Keratinocyte (primary cell): ENCODE data around the gene CMTM7. TPM values are rescaled to one million over a fixed set of nuclear protein-coding genes. Genes with fewer than 3 reads are reported as not detected.

Experiments
- DNase-seq: peaks from one replicate; pipeline ENCODE4 v3.0.0-alpha.2; 2011; ENCODE audit warnings: low read depth, missing footprints, low spot score
- FAIRE-seq: peaks from 2 replicates; lab custom pipeline; 2011; peaks lifted over from hg19 to GRCh38; lab: Jason Lieb, UNC
- H2AFZ ChIP-seq: 2 replicates; pipeline ENCODE4 v1.6.0; 2012; ENCODE audit warnings: low read length, control low read depth, inconsistent platforms; ENCODE audit not compliant: control insufficient read depth
- H3K27ac ChIP-seq: 2 replicates; pipeline ENCODE4 v1.5.1; 2011; ENCODE audit warnings: low read length; ENCODE audit not compliant: control insufficient read depth, insufficient read depth
- H3K27me3 ChIP-seq: 3 replicates; pipeline ENCODE4 v1.6.0; 2011; ENCODE audit warnings: low read length; ENCODE audit not compliant: control insufficient read depth, insufficient read depth; ENCODE audit errors: extremely low read depth
- H3K36me3 ChIP-seq, 2 experiments: 2 replicates in 1 of 2; 3 replicates in 1 of 2; pipeline ENCODE4 v1.5.1; 2011; ENCODE audit warnings: low read length in 2 of 2, mild to moderate bottlenecking in 1 of 2; ENCODE audit not compliant: control insufficient read depth in 2 of 2, insufficient read depth in 2 of 2; ENCODE audit errors: extremely low read depth in 1 of 2
- H3K4me1 ChIP-seq: 3 replicates; pipeline ENCODE4 v1.5.1; 2011; ENCODE audit warnings: low read length; ENCODE audit not compliant: control insufficient read depth, insufficient read depth; ENCODE audit errors: extremely low read depth
- H3K4me2 ChIP-seq: 3 replicates; pipeline ENCODE4 v1.6.0; 2011; ENCODE audit warnings: low read depth, low read length; ENCODE audit not compliant: control insufficient read depth, insufficient read depth; ENCODE audit errors: extremely low read depth
- H3K4me3 ChIP-seq, 3 experiments: fragments of 200-600 bp in 1 of 3; sonication (generic) in 1 of 3; 2 replicates in 2 of 3; 3 replicates in 1 of 3; pipeline ENCODE4 v1.5.1; 2011 to 2016; ENCODE audit warnings: low read length in 3 of 3, mild to moderate bottlenecking in 3 of 3, control low read depth in 2 of 3, inconsistent platforms in 1 of 3, low read depth in 1 of 3, mixed read lengths in 1 of 3, mixed run types in 1 of 3, moderate library complexity in 1 of 3; ENCODE audit not compliant: control insufficient read depth in 2 of 3, insufficient read depth in 2 of 3; ENCODE audit errors: extremely low read depth in 1 of 3
- H3K79me2 ChIP-seq: 2 replicates; pipeline ENCODE4 v1.6.0; 2012; ENCODE audit warnings: low read length; ENCODE audit not compliant: control insufficient read depth, insufficient read depth
- H3K9ac ChIP-seq: 3 replicates; pipeline ENCODE4 v1.6.0; 2011; ENCODE audit warnings: low read length; ENCODE audit not compliant: control insufficient read depth, insufficient read depth; ENCODE audit errors: extremely low read depth
- H3K9me1 ChIP-seq: 3 replicates; pipeline ENCODE4 v1.6.0; 2011; ENCODE audit warnings: low read length; ENCODE audit not compliant: control insufficient read depth, insufficient read depth; ENCODE audit errors: extremely low read depth
- H3K9me3 ChIP-seq: 2 replicates; pipeline ENCODE4 v1.5.1; 2012; ENCODE audit warnings: low read depth, low read length; ENCODE audit not compliant: control insufficient read depth
- H4K20me1 ChIP-seq: 3 replicates; pipeline ENCODE4 v1.6.0; 2011; ENCODE audit warnings: low read length; ENCODE audit not compliant: control insufficient read depth, insufficient read depth; ENCODE audit errors: extremely low read depth
- EZH2 ChIP-seq: IDR thresholded peaks from one replicate; pipeline ENCODE4 v1.6.1; 2012; ENCODE audit warnings: inconsistent platforms, mild to moderate bottlenecking, low read length, moderate library complexity
- dilution Hi-C: fragments of 300-500 bp; cut with MboI; formaldehyde crosslinking; loops from one replicate; pipeline ENCODE4 v1.7.0; 2020; ENCODE audit warnings: low sequenced_read_pairs; ENCODE audit not compliant: extremely low pct_ligation_motif_present
- polyA plus RNA-seq, 5 experiments: library from polyadenylated mRNA; depleted of rRNA in 3 of 5; stranded (reverse) in 3 of 5; stranded (forward) in 1 of 5; unstranded in 1 of 5; fragments of >200 nt; gene quantifications; 1 replicate in 1 of 5; 2 replicates in 3 of 5; 3 replicates in 1 of 5; pipeline versions ENCODE4 v1.2.1 to v1.2.3, GENCODE V29; 2011 to 2012; ENCODE audit warnings: missing spikeins in 2 of 5, low read depth in 1 of 5, low replicate concordance in 1 of 5
- TF ChIP-seq, protein P1 (sequence below), 3 experiments: IDR thresholded peaks in 1 of 3; conservative IDR thresholded peaks in 1 of 3; optimal IDR thresholded peaks in 1 of 3; 2 replicates in 2 of 3; 3 replicates in 1 of 3; pipeline versions ENCODE3 to v1.5.1; 2011; ENCODE audit warnings: low read length in 3 of 3, mild to moderate bottlenecking in 3 of 3, moderate library complexity in 2 of 3, control low read depth in 1 of 3, inconsistent platforms in 1 of 3; ENCODE audit not compliant: insufficient read depth in 2 of 3; ENCODE audit errors: extremely low read depth in 1 of 3

CMTM7 gene
- polyA plus RNA-seq, 1 donor (not counting 4 experiments of a cell fraction or from before 2014, with no cell fraction given): 47.2 TPM

DNA sequence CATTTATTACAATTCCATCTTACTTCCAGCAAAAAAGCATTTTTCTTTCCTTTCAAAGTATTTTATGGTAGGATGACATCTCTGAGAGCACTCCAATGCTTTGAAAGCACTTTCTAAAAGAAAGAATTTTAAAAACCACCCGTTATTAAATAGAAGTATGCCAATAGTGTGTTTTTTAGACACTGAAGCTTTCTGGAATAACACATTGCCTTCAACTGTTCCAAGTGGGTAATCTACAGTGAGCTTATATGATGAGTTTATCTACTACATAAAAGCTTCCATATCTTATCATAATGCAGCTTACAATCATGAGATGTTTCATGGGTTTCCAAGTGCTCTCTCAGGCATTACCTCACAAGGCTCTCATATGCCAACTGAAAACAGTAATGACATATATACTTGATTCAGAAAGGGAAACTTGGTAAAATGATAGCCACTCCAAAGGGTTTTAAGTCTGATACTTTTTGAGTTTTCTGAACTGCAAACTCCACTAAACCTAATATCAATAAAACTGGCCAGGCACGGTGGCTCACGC lies 96.9 kb downstream of the CMTM7 start:
- Histone ChIP-seq H3K79me2 (peaks cover 13% of the 10 kb centered on the region), H3K4me2 (no peak overlapping the region), H3K9me3 (no peaks in the 10 kb centered on the region), H3K9ac (no peak overlapping the region), H3K27ac (no peak overlapping the region), H2AFZ (no peak overlapping the region), H4K20me1 (no peaks in the 10 kb centered on the region), H3K4me3 (no peak overlapping the region), H3K27me3 (no peaks in the 10 kb centered on the region), H3K4me1 (peaks cover 2% of the 10 kb centered on the region), H3K9me1 (no peaks in the 10 kb centered on the region), H3K36me3 (peaks cover 4 to 7% of the 10 kb centered on the region in 2 experiments)
- DNase-seq (no peak), FAIRE-seq (no peak)
- TF ChIP-seq, protein P1, sequence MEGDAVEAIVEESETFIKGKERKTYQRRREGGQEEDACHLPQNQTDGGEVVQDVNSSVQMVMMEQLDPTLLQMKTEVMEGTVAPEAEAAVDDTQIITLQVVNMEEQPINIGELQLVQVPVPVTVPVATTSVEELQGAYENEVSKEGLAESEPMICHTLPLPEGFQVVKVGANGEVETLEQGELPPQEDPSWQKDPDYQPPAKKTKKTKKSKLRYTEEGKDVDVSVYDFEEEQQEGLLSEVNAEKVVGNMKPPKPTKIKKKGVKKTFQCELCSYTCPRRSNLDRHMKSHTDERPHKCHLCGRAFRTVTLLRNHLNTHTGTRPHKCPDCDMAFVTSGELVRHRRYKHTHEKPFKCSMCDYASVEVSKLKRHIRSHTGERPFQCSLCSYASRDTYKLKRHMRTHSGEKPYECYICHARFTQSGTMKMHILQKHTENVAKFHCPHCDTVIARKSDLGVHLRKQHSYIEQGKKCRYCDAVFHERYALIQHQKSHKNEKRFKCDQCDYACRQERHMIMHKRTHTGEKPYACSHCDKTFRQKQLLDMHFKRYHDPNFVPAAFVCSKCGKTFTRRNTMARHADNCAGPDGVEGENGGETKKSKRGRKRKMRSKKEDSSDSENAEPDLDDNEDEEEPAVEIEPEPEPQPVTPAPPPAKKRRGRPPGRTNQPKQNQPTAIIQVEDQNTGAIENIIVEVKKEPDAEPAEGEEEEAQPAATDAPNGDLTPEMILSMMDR (optimal IDR thresholded peaks at IDR 0.05 in 1 of 3, IDR thresholded peaks at IDR 0.05 in 1 of 3, conservative IDR thresholded peaks at IDR 0.05 in 1 of 3; ENCODE audit: extremely low read depth in 1 of 3, insufficient read depth in 2 of 3, low read length in 3 of 3): no peak
- no peak for TF ChIP-seq EZH2
- dilution Hi-C loops: no loop called here

DNA sequence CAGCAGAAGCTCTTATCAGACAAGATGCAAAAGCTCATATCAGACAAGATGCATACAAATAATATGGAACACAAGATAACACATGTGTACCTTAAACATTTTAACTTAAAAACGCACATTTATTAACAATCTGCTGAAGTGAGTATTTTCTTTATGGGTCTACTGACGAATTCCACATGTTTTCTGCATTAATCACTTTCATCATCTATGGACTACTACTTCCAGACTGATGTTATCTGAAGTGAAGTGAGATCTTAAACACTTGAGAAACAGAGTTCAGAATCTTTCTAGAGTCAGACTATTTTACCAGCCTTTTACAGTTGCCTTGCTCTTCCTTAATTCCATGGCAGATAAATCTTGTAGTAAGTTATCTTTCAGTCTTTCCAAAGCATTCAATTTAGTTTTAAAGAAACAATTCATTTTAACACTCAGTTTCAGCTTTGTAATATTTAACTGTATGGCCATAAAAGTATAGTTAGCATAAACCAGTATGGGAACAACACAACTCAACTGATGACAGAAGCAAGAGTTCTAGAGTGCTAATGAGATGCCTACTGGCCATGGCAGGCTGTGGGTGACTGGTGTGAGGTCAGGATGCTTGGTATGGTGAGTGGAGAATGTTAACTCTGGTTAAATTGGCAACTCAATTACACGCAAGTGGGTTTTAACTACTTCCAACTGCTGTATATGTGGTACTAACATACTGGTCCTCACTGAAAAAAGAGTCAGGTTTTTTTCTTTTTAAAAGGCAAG lies 101.2 kb downstream of the CMTM7 start:
- H4K20me1 ChIP-seq: no peaks in the 10 kb centered on the region
- no peak overlapping the region for H2AFZ ChIP-seq
- no peaks in the 10 kb centered on the region for H3K9me3 ChIP-seq
- DNase-seq (no peak), FAIRE-seq (no peak)
- dilution Hi-C loops: no loop called here
- H3K79me2 ChIP-seq: peaks cover 32% of the 10 kb centered on the region
- no peaks in the 10 kb centered on the region for H3K9me1 ChIP-seq
- peaks cover 17% of the 10 kb centered on the region for H3K4me1 ChIP-seq
- no peak overlapping the region for H3K4me3 ChIP-seq
- no peaks in the 10 kb centered on the region for H3K27me3 ChIP-seq
- no peak overlapping the region for H3K27ac ChIP-seq
- H3K36me3 ChIP-seq: peaks cover 0 to 2% of the 10 kb centered on the region in 2 experiments
- no peak overlapping the region for H3K4me2 ChIP-seq
- TF ChIP-seq, protein P1 (optimal IDR thresholded peaks at IDR 0.05 in 1 of 3, IDR thresholded peaks at IDR 0.05 in 1 of 3, conservative IDR thresholded peaks at IDR 0.05 in 1 of 3; ENCODE audit: extremely low read depth in 1 of 3, insufficient read depth in 2 of 3, low read length in 3 of 3): no peak
- no peak for TF ChIP-seq EZH2
- H3K9ac ChIP-seq: no peak overlapping the region
